Suprapubic skin (tissue), 3 donors: ENCODE results near the gene CD79A.

ENCODE experiments used
- CTCF ChIP-seq, 2 donors: fragments of 200-600 bp in 1 of 2; fragments of 450-650 bp in 1 of 2; sonication (generic) in 1 of 2; IDR thresholded peaks; one replicate each; pipeline ENCODE4 v1.5.1; 2016 to 2019; ENCODE audit warnings: antibody characterized with exemption in 2 of 2, mild to moderate bottlenecking in 1 of 2, moderate library complexity in 1 of 2
- EP300 ChIP-seq: sonication (generic); formaldehyde crosslinking; IDR thresholded peaks from one replicate; pipeline ENCODE4 v1.6.1; 2017; ENCODE audit warnings: antibody characterized with exemption
- POLR2A ChIP-seq, 2 donors: fragments of 450-650 bp; IDR thresholded peaks; one replicate each; pipeline ENCODE4 v1.6.1; 2017; ENCODE audit warnings: antibody characterized with exemption in 2 of 2, mild to moderate bottlenecking in 2 of 2, moderate library complexity in 2 of 2

- TF ChIP-seq CTCF (IDR thresholded peaks at IDR 0.05) (no peak), EP300 (no peak), POLR2A (IDR thresholded peaks at IDR 0.05) (no peak)
Observed at GRCh38 chr19:41927497-41928192, 50.6 kb downstream of the CD79A start.
